ENCODE data around the gene DPP10. TPM values are rescaled to one million over a fixed set of nuclear protein-coding genes. Genes with fewer than 3 reads are reported as not detected.

DPP10 gene
- total and polyA plus RNA-seq, 8 donors = 1.1 to 8.2 (median 5.8) TPM

- no peaks in the 10 kb centered on the region for H3K36me3 ChIP-seq
- intact Hi-C loops (cut with DNase I) = no loop called here
- ATAC-seq (no peak), DNase-seq (no peak), FAIRE-seq (no peak)
- no peak for TF ChIP-seq CTCF (IDR thresholded peaks at IDR 0.05)
- H3K27me3 ChIP-seq = no peaks in the 10 kb centered on the region
- no peaks in the 10 kb centered on the region for H3K4me1 ChIP-seq
- H3K9me3 ChIP-seq = no peaks in the 10 kb centered on the region
- WGBS, 2 donors = 91 to 98% methylated on average over 13 of the region's 13 CpGs
- no peak overlapping the region for H3K27ac ChIP-seq
- no peak overlapping the region for H3K4me3 ChIP-seq
Measured at GRCh38 chr2:115190459-115190858, 748.0 kb downstream of the DPP10 start.

GRCh38 chr2:115194623-115195022, 752.2 kb downstream of the DPP10 start:
- no peaks in the 10 kb centered on the region for H3K4me1 ChIP-seq
- H3K27me3 ChIP-seq = no peaks in the 10 kb centered on the region
- no peak for DNase-seq
- H3K4me3 ChIP-seq = no peak overlapping the region
- H3K36me3 ChIP-seq = no peaks in the 10 kb centered on the region
- 53 to 60% methylated on average over 6 of the region's 6 CpGs for WGBS, 2 donors
- FAIRE-seq = no peak
- intact Hi-C loops (cut with DNase I) = no loop called here
- no peak for TF ChIP-seq CTCF (IDR thresholded peaks at IDR 0.05)
- ATAC-seq = peak; percentile 73 to 92 (median 82)
- H3K9me3 ChIP-seq = no peaks in the 10 kb centered on the region
- no peak overlapping the region for H3K27ac ChIP-seq

- H3K27ac ChIP-seq = no peak overlapping the region
- no peak overlapping the region for H3K4me3 ChIP-seq
- no peak for TF ChIP-seq CTCF (IDR thresholded peaks at IDR 0.05)
- H3K27me3 ChIP-seq = no peaks in the 10 kb centered on the region
- ATAC-seq (no peak), DNase-seq (no peak), FAIRE-seq (no peak)
- intact Hi-C loops (cut with DNase I) = no loop called here
- H3K9me3 ChIP-seq = no peaks in the 10 kb centered on the region
- H3K36me3 ChIP-seq = no peaks in the 10 kb centered on the region
- H3K4me1 ChIP-seq = no peaks in the 10 kb centered on the region
Measured at GRCh38 chr2:115196587-115196986, 754.1 kb downstream of the DPP10 start.

- WGBS, 2 donors = 13 to 18% methylated on average over 4 of the region's 4 CpGs
- Histone ChIP-seq H3K4me3 (no peak overlapping the region), H3K4me1 (no peaks in the 10 kb centered on the region), H3K27ac (no peak overlapping the region), H3K36me3 (no peaks in the 10 kb centered on the region), H3K27me3 (no peaks in the 10 kb centered on the region), H3K9me3 (no peaks in the 10 kb centered on the region)
- no peak for DNase-seq
- FAIRE-seq = no peak
- no peak for TF ChIP-seq CTCF (IDR thresholded peaks at IDR 0.05)
- intact Hi-C loops (cut with DNase I) = no loop called here
- peak in 3 of 4 donors; percentile 24 to 63 (median 54) for ATAC-seq
Measured at GRCh38 chr2:115199966-115200365, 757.5 kb downstream of the DPP10 start.

- Histone ChIP-seq H3K36me3 (no peaks in the 10 kb centered on the region), H3K4me1 (no peaks in the 10 kb centered on the region), H3K4me3 (no peak overlapping the region), H3K27ac (no peak overlapping the region), H3K9me3 (no peaks in the 10 kb centered on the region), H3K27me3 (no peaks in the 10 kb centered on the region)
- intact Hi-C loops (cut with DNase I) = no loop called here
- FAIRE-seq = no peak
- no peak for ATAC-seq
- no peak for TF ChIP-seq CTCF (IDR thresholded peaks at IDR 0.05)
- DNase-seq = no peak
- WGBS, 2 donors = 91 to 92% methylated on average over 4 of the region's 4 CpGs
Measured at GRCh38 chr2:115201386-115201785, 758.9 kb downstream of the DPP10 start.
